ENCODE measurements around the gene NDUFV1. TPM values are rescaled to one million over a fixed set of nuclear protein-coding genes. Genes with fewer than 3 reads are reported as not detected.

The NDUFV1 gene
- polyA plus RNA-seq, 1 of the 3 experiments (the other 2 are of a cell fraction), result 278 TPM

- Histone ChIP-seq H3K4me2 (peak overlapping the region; percentile 31; the same call in 1 of the 2 replicates), H3K9me2 (no peaks in the 10 kb centered on the region), H4K20me1 (ENCODE audit: insufficient read depth) (no peaks in the 10 kb centered on the region), H3K4me1 (ENCODE audit: control insufficient read depth in 1 of 2, insufficient read depth in 2 of 2, low read depth in 1 of 2, low read length in 1 of 2) (peaks cover 0 to 6% of the 10 kb centered on the region in 2 experiments; a peak in 1 of 4 replicates), H2AFZ (ENCODE audit: low read depth) (no peak overlapping the region), H3K9ac (no peak overlapping the region), H3K9me3 (no peaks in the 10 kb centered on the region), H3K27ac (ENCODE audit: low read depth in 2 of 2, low read length in 1 of 2) (peak overlapping the region in 1 of 2 experiments; percentile 43; a peak in 2 of 4 replicates), H3K4me3 (ENCODE audit: low read depth in 2 of 2, low read length in 1 of 2) (no peak overlapping the region), H3K79me2 (ENCODE audit: insufficient read depth) (no peaks in the 10 kb centered on the region), H3F3A (replicated peaks; ENCODE audit: insufficient read depth) (peaks cover 3% of the 10 kb centered on the region), H3K27me3 (ENCODE audit: insufficient read depth) (no peaks in the 10 kb centered on the region), H3K36me3 (replicated peaks in 1 of 2; ENCODE audit: control insufficient read depth in 1 of 2, insufficient read depth in 2 of 2, low read length in 1 of 2) (no peaks in the 10 kb centered on the region)
- no peak for TF ChIP-seq FOXM1 (IDR thresholded peaks at IDR 0.05; ENCODE audit: low read depth)
- TF ChIP-seq GABPA (IDR thresholded peaks at IDR 0.05; ENCODE audit: low read depth), result no peak
- no peak for TF ChIP-seq EP300 (IDR thresholded peaks at IDR 0.05; ENCODE audit: borderline replicate concordance in 1 of 2, low read depth in 1 of 2, low read length in 1 of 2)
- TF ChIP-seq NFIC (IDR thresholded peaks at IDR 0.05; ENCODE audit: borderline replicate concordance), result no peak
- no peak for TF ChIP-seq RFX5 (IDR thresholded peaks at IDR 0.05; ENCODE audit: low read length)
- TF ChIP-seq CTCF (IDR thresholded peaks at IDR 0.05), result no peak
- TF ChIP-seq FOXJ3 (CRISPR knock-in tag; IDR thresholded peaks at IDR 0.05), result no peak
- no peak for TF ChIP-seq USF2 (IDR thresholded peaks at IDR 0.05; ENCODE audit: borderline replicate concordance, low read depth, low read length)
- WGBS (ENCODE audit: low lambda C conversion rate), result 77% methylated on average over 4 of the region's 4 CpGs
- ChIA-PET POLR2A (no interaction called here), CTCF (interaction anchor here (1.1 to 2.4 kb wide), 2 partner anchors 8 to 19 kb away, joined by 5 to 6 read pairs; partner anchors contain the start of gene GSTP1)
- DNase-seq, result no peak
These were observed 42.5 kb upstream of the NDUFV1 start for GRCh38 chr11:67564230-67564629.

- Histone ChIP-seq H2AFZ (ENCODE audit: low read depth) (no peak overlapping the region), H3K9me3 (no peaks in the 10 kb centered on the region), H3K4me2 (no peak overlapping the region), H4K20me1 (ENCODE audit: insufficient read depth) (no peaks in the 10 kb centered on the region), H3K36me3 (replicated peaks in 1 of 2; ENCODE audit: control insufficient read depth in 1 of 2, insufficient read depth in 2 of 2, low read length in 1 of 2) (no peaks in the 10 kb centered on the region), H3K4me1 (ENCODE audit: control insufficient read depth in 1 of 2, insufficient read depth in 2 of 2, low read depth in 1 of 2, low read length in 1 of 2) (no peaks in the 10 kb centered on the region; a peak in 1 of 4 replicates), H3F3A (replicated peaks; ENCODE audit: insufficient read depth) (no peaks in the 10 kb centered on the region), H3K27ac (ENCODE audit: low read depth in 2 of 2, low read length in 1 of 2) (no peak overlapping the region), H3K27me3 (ENCODE audit: insufficient read depth) (peaks cover 6% of the 10 kb centered on the region), H3K9ac (no peak overlapping the region), H3K79me2 (ENCODE audit: insufficient read depth) (no peaks in the 10 kb centered on the region), H3K9me2 (no peaks in the 10 kb centered on the region), H3K4me3 (ENCODE audit: low read depth in 2 of 2, low read length in 1 of 2) (no peak overlapping the region)
- ChIA-PET POLR2A (no interaction called here), CTCF (interaction anchor here (0.9 to 4.0 kb wide), 6 partner anchors 10 to 58 kb away, joined by 4 to 43 read pairs (median 7); partner anchors contain the start of genes GSTP1 and NUDT8)
- no peak for DNase-seq
- no peak for TF ChIP-seq JUND (IDR thresholded peaks at IDR 0.05)
- TF ChIP-seq CTCF (IDR thresholded peaks at IDR 0.05), result no peak
- TF ChIP-seq POLR2AphosphoS5 (IDR thresholded peaks at IDR 0.05; ENCODE audit: low read depth, low read length), result no peak
- 19% methylated on average over 3 of the region's 6 CpGs for WGBS (ENCODE audit: low lambda C conversion rate)
These were observed 35.3 kb upstream of the NDUFV1 start for GRCh38 chr11:67571443-67571842.
